Common myeloid progenitor, CD34-positive (primary cell): ENCODE data around the gene TMEM190.

Experiments used
- CTCF ChIA-PET: fragments of 350-600 bp; sonication (Branson Sonifier 250); formaldehyde crosslinking; loops from one replicate; lab custom pipeline; 2021; ENCODE audit warnings: antibody characterized with exemption; lab: Charles Lee
- POLR2A ChIA-PET: fragments of 350-600 bp; sonication (Branson Sonifier 250); formaldehyde crosslinking; loops from one replicate; lab custom pipeline; 2021; ENCODE audit warnings: antibody characterized with exemption; lab: Charles Lee
- DNase-seq, 3 donors: peaks; one replicate each; pipeline versions ENCODE4 v3.0.0 to v3.0.0-alpha.2; 2013
- H3K27ac ChIP-seq, 2 experiments: 1 replicate in 1 of 2; 2 replicates in 1 of 2; pipeline ENCODE4 v1.7.0; 2013; ENCODE audit warnings: inconsistent platforms in 2 of 2, low read length in 2 of 2, mild to moderate bottlenecking in 2 of 2, low read depth in 1 of 2, moderate library complexity in 1 of 2; ENCODE audit not compliant: severe bottlenecking in 2 of 2, insufficient read depth in 1 of 2, poor library complexity in 1 of 2
- H3K27me3 ChIP-seq, 5 experiments: replicated peaks in 2 of 5; 1 replicate in 3 of 5; 2 replicates in 2 of 5; pipeline versions ENCODE4 v1.6.1 to v1.7.0; 2013; ENCODE audit warnings: low read length in 4 of 5, mild to moderate bottlenecking in 2 of 5, moderate library complexity in 2 of 5, inconsistent platforms in 1 of 5; ENCODE audit not compliant: insufficient read depth in 5 of 5, control insufficient read depth in 4 of 5
- H3K36me3 ChIP-seq, 4 experiments: 1 replicate in 2 of 4; 2 replicates in 2 of 4; pipeline versions ENCODE4 v1.6.1 to v1.7.0; 2013; ENCODE audit warnings: low read length in 3 of 4, control low read depth in 1 of 4, mild to moderate bottlenecking in 1 of 4; ENCODE audit not compliant: control insufficient read depth in 4 of 4, insufficient read depth in 4 of 4
- H3K4me1 ChIP-seq, 4 experiments: 1 replicate in 3 of 4; 2 replicates in 1 of 4; pipeline versions ENCODE4 v1.6.1 to v1.7.1; 2013; ENCODE audit warnings: low read length in 3 of 4, mild to moderate bottlenecking in 3 of 4, control low read depth in 1 of 4, inconsistent platforms in 1 of 4, moderate library complexity in 1 of 4; ENCODE audit not compliant: control insufficient read depth in 4 of 4, insufficient read depth in 4 of 4; ENCODE audit errors: control extremely low read depth in 1 of 4
- H3K4me3 ChIP-seq, 7 experiments: 1 replicate in 4 of 7; 2 replicates in 3 of 7; pipeline versions ENCODE4 v1.5.1 to v1.7.0; 2013; ENCODE audit warnings: mild to moderate bottlenecking in 7 of 7, low read length in 6 of 7, moderate library complexity in 6 of 7, inconsistent platforms in 2 of 7, low read depth in 2 of 7, control low read depth in 1 of 7; ENCODE audit not compliant: insufficient read depth in 4 of 7, control insufficient read depth in 1 of 7; ENCODE audit errors: extremely low read depth in 1 of 7
- H3K9me3 ChIP-seq, 5 experiments: 1 replicate in 4 of 5; 2 replicates in 1 of 5; pipeline versions ENCODE4 v1.6.1 to v1.7.1; 2013; ENCODE audit warnings: low read length in 4 of 5, mild to moderate bottlenecking in 2 of 5, inconsistent platforms in 1 of 5, low read depth in 1 of 5, moderate library complexity in 1 of 5; ENCODE audit not compliant: control insufficient read depth in 4 of 5, insufficient read depth in 2 of 5; ENCODE audit errors: control extremely low read depth in 1 of 5
- WGBS: methylation state at CpG from one replicate; pipeline ENCODE4 v1.1.5; 2013; ENCODE audit not compliant: insufficient coverage; 5-methylcytosine and 5-hydroxymethylcytosine counted together

TMEM190 gene

DNA sequence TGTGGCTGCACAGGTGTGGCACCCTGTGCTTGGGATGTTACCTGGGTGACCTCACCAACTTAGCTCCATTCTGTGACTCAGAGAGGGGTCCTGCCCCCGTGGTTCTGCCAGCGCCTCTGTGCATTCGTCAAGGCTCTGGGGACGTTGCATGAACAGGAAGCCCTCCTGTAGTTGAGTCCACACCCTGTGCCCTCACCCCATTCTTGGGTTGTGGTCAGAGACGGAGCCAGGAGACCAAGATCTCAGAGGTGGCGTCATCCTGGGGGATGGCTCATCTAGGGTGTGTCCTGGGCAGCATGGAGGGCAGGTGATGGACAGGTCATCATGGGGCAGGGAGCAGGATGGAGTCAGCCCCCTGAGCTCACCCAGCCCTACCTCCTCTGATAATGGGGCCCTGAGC, 24.6 kb upstream of the TMEM190 start:
- H3K4me3 ChIP-seq = no peak overlapping the region
- CTCF ChIA-PET = interaction anchor here (0.6 to 1.9 kb wide), 6 partner anchors 8 to 74 kb away, joined by 3 to 7 read pairs (median 3); partner anchors contain the start of gene TMEM238
- H3K4me1 ChIP-seq = peaks cover 0 to 20% (median 15%) of the 10 kb centered on the region in 4 experiments
- no peak overlapping the region for H3K27ac ChIP-seq
- 53% methylated on average over 4 of the region's 6 CpGs for WGBS
- peaks cover 0 to 8% (median 4%) of the 10 kb centered on the region in 4 experiments for H3K36me3 ChIP-seq
- no peak for DNase-seq
- POLR2A ChIA-PET = no interaction called here
- peaks cover 4 to 57% (median 26%) of the 10 kb centered on the region in 5 experiments for H3K27me3 ChIP-seq
- no peaks in the 10 kb centered on the region for H3K9me3 ChIP-seq

DNA sequence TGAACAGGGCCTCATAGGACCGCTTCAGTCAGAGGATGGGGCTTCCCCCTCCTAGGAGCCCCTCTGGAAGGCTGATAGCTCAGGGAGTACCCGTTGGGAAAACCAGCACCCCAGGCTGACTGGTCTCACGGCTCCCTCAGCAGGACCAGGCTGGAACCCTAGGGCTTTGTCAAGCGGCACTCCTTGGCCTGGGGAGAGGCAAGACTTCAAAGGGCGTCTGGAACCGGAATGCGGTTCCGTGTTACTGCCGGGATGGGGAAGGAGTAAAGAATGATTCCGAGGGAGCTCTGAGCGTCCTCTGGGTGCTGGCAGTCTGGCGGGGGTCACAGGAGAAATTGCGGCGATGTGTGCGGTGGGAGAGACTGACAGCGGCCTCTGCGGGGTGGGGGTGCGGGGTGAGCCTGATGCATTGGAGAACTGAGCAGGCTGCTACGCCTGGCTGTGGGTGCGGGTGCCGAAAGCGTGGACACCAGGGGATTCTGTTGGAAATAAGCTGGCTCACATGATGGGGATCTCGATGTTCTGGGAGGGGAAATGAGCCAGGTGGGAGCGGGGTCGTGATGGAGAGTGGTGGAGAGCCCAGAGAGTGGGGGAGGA, 24.0 kb upstream of the TMEM190 start:
- POLR2A ChIA-PET = no interaction called here
- 67% methylated on average over 24 of the region's 25 CpGs for WGBS
- no peak for DNase-seq
- Histone ChIP-seq H3K27ac (no peak overlapping the region), H3K4me3 (no peak overlapping the region), H3K36me3 (peaks cover 0 to 8% (median 4%) of the 10 kb centered on the region in 4 experiments), H3K4me1 (peaks cover 0 to 20% (median 15%) of the 10 kb centered on the region in 4 experiments), H3K27me3 (peaks cover 4 to 62% (median 26%) of the 10 kb centered on the region in 5 experiments), H3K9me3 (no peaks in the 10 kb centered on the region)
- CTCF ChIA-PET = interaction anchor here (0.6 to 1.9 kb wide), 6 partner anchors 9 to 75 kb away, joined by 3 to 7 read pairs (median 3); partner anchors contain the start of gene TMEM238

DNA sequence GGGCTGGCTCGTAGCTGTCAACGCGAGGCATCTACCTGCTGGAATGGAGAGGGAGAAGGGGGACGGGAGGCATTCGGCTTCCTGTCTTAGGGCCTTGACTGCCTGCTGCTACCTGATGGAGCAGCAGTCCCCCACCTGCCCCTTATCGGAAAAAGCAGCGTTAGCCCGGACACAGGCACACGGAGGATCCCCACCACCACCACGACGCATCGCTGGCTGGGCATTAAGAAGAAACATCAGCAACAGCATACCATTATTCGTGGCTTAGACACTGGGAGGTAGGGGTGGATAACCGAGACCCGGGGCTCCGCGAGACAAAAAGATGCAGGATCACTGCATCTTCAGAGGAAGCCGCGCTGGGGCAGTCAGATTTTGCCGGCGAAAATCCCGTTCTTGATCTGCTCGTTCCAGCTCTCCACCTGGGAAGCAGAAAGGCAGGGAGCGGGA, 23.2 kb upstream of the TMEM190 start:
- DNase-seq = no peak
- Histone ChIP-seq H3K9me3 (no peaks in the 10 kb centered on the region), H3K4me3 (peak overlapping the region; percentile 10 to 77 (median 58)), H3K27me3 (peaks cover 4 to 62% (median 26%) of the 10 kb centered on the region in 5 experiments), H3K27ac (no peak overlapping the region), H3K36me3 (peaks cover 0 to 3% (median 1%) of the 10 kb centered on the region in 4 experiments), H3K4me1 (peaks cover 0 to 20% (median 15%) of the 10 kb centered on the region in 4 experiments)
- WGBS = 3% methylated on average over 18 of the region's 24 CpGs
- POLR2A ChIA-PET = interaction anchor here (1.0 kb wide), 1 partner anchor 15 kb away, joined by 3 read pairs; no protein-coding TSS in a partner anchor
- CTCF ChIA-PET = interaction anchor here (1.6 kb wide), 1 partner anchor 30 kb away, joined by 5 read pairs; the partner anchor contains the start of gene TMEM238

DNA sequence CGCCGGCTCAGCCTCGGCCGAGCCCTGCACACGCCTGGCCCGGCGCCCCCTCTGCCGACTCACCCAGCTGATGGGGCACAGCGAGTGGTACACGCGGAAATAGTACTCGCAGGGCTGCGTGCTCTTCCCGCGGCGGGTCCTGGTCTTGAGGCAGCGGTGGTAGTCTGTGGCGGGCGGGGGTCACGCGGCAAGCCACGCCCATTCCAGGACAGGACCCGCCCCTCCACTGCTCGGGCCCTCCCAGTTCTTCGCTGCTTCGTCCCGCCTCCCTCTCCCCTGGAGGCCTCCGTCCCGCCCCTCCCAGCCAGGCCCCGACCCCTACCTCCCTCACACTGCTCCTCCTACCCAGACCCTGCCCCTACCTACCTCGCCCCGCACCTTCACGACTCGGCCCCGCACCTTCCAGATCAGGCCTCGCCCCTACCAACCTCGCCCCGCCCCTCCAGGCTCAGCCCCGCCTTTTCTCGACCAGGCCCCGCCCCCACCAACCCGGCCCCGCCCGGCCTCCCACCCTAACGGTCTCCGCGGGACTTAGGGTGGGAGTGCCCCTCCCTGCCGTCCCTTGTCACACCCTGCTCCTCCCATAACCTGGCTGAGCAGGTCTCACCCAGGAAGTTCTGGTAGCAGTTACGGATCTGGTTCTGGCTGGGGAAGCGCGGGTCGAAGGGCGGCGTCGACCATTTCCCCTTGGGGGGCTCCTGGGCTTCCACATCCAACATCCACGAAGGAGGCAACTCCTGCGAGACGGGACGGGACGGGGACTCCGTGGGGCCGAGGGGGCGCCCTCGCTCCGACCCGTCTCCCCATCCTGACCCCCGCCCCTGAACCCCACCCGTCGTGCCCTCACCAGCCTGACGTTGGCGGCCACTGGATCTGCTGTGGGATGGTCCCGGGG, 22.6 kb upstream of the TMEM190 start:
- Histone ChIP-seq H3K4me1 (peaks cover 0 to 20% (median 15%) of the 10 kb centered on the region in 4 experiments), H3K27ac (no peak overlapping the region), H3K9me3 (no peaks in the 10 kb centered on the region), H3K27me3 (peaks cover 4 to 62% (median 26%) of the 10 kb centered on the region in 5 experiments), H3K36me3 (peaks cover 0 to 2% (median 0%) of the 10 kb centered on the region in 4 experiments), H3K4me3 (peak overlapping the region; percentile 10 to 77 (median 58))
- WGBS = 1% methylated on average over 60 of the region's 72 CpGs
- peak; percentile 68 to 85 (median 78) for DNase-seq
- ChIA-PET POLR2A (interaction anchor here (1.0 kb wide), 1 partner anchor 15 kb away, joined by 3 read pairs; no protein-coding TSS in a partner anchor), CTCF (no interaction called here)

DNA sequence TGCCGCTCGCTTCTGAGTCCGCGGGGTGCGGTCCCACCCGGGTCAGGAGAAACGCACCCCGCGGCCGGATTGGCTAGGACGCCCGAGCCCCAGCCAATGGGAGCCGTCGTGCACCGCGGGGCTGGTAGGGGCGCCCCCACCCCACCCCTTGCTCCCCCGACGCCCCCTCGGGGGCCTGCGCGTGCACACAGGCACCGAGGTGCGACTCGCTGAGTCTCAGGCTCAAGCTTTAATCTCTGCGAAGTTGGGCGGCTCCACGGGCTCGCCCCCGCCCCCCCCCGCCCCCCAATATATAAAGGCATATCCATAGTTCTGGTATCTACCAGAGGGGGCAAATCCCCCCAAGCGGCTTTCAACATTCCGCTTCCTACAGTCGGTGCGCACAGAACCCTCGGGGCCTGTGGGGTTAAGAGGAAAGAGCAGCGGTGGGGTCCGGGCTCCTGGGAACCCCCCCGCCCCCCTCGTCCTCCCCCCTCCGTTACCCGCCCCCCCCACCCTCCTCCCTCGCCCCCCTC, 21.9 kb upstream of the TMEM190 start, which contains the start of gene COX6B2:
Gene COX6B2 (minus strand): TSS at position 22 of the 515 bp plus-strand sequence. CDS start 198 bp downstream, outside the sequence.
- no peak within 1 kb of the TSS for H3K27ac ChIP-seq
- no peaks in the 10 kb centered on the region for H3K36me3 ChIP-seq
- 4% methylated on average over 15 of the region's 43 CpGs for WGBS
- no peak for DNase-seq
- H3K27me3 ChIP-seq = peaks cover 4 to 62% (median 26%) of the 10 kb centered on the region in 5 experiments
- peaks cover 0 to 20% (median 15%) of the 10 kb centered on the region in 4 experiments for H3K4me1 ChIP-seq
- no peaks in the 10 kb centered on the region for H3K9me3 ChIP-seq
- ChIA-PET POLR2A (no interaction called here), CTCF (no interaction called here)
- peak within 1 kb of the TSS; percentile 10 to 77 (median 58) for H3K4me3 ChIP-seq

DNA sequence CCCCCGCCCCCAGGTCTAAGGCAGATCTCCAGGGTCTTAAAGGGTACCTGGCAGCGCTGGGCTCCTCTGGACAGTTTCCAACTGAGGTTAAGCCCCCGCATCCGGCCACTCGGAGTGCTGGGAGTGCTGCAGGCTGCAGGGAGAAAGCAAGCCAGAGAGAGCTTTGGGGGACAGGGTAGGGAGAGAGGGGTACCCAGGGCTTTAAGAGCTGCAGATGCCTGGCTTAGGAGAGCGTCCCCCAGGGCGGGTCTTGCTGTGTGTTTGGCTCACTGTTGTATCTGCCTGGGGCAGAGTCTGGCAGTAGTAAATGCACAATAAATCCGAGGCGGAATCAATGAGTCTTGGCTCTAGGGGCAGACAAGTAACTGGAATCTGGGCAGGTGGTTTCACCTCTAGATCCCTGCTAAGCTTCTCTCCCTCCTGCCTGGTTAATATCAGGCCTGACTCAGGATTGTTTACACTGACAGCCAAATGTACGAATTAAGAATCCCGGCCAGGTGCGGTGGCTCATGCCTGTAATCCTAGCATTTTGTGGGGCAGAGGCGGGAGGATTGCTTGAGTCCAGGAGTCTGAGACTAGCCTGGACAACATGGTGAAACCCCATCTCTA, 21.3 kb upstream of the TMEM190 start:
- peaks cover 4 to 62% (median 26%) of the 10 kb centered on the region in 5 experiments for H3K27me3 ChIP-seq
- 58% methylated on average over 11 of the region's 13 CpGs for WGBS
- no peaks in the 10 kb centered on the region for H3K36me3 ChIP-seq
- H3K4me3 ChIP-seq = no peak overlapping the region
- POLR2A ChIA-PET = no interaction called here
- no peaks in the 10 kb centered on the region for H3K9me3 ChIP-seq
- peak in 2 of 3 donors; percentile 46 to 48 for DNase-seq
- H3K27ac ChIP-seq = no peak overlapping the region
- peaks cover 0 to 20% (median 15%) of the 10 kb centered on the region in 4 experiments for H3K4me1 ChIP-seq
- CTCF ChIA-PET = interaction anchor here (0.6 to 1.1 kb wide), 2 partner anchors 26 to 152 kb away, joined by 3 read pairs; no protein-coding TSS in a partner anchor
